Activated CD4-positive, alpha-beta T cell treated with anti-CD3 and anti-CD28 coated beads, Interleukin-2, Interleukin-6, amounts not matched to agents 100 ng/mL and 50 ng/mL, durations not matched to agents 16 hours and 8 hours (primary cell): Measurements from ENCODE around the gene SF3B3.
"Not testable (repeated sequence)": the region's sequence is repeated elsewhere in the genome, so short reads cannot be mapped to it uniquely, and the experiment has no call there.

ENCODE experiments used
- DNase-seq: peaks from one replicate; pipeline ENCODE4 v3.0.0-alpha.2; 2020

SF3B3 gene

DNA sequence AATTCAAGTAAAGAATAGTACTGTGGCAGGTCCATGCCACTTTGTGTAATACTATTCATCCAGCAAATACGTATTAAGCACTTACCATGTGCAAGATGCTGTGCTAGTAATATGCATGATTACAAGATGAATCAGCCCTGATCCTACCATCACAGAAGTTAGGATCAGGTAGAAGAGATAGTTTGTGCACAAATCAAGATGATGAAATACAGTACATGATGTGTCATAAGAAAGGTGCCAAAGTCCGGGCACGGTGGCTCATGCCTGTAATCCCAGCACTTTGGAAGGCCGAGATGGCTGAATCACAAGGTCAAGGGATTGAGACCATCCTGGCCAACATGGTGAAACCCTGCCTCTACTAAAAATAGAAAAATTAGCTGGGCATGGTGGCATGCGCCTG lies 11.2 kb upstream of the SF3B3 start:
- no peak for DNase-seq

DNA sequence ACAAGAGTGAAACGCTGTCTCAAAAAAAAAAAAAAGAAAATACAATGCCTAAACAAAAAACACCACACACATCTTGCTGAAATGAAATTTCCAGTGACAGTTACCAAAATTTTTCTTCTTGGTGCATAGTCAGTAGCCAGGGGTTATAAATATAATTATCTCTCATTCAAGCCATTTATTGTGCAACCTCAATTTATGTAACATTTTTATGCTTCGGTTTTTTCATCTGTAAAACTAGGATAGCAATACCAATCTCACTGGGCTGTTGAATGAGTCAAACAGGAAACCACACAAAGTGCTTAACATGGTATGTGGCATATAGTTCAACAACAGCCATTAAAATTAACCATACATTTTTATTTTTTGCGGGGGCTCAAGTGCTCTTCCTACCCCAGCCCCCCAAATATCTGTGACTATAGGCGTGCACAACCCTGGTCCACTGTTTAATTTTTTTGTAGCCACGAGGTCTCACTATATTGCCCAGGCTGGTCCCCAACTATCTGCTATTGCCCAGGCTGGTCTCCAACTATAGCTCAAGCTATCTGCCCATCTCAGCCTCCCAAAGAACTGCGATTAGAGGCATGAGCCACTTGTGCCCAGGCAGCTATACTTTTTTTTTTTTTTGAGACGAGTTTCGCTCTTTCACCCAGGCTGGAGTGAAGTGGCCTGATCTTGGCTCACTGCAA lies 2.9 kb upstream of the SF3B3 start:
- DNase-seq, result peak; percentile 83

DNA sequence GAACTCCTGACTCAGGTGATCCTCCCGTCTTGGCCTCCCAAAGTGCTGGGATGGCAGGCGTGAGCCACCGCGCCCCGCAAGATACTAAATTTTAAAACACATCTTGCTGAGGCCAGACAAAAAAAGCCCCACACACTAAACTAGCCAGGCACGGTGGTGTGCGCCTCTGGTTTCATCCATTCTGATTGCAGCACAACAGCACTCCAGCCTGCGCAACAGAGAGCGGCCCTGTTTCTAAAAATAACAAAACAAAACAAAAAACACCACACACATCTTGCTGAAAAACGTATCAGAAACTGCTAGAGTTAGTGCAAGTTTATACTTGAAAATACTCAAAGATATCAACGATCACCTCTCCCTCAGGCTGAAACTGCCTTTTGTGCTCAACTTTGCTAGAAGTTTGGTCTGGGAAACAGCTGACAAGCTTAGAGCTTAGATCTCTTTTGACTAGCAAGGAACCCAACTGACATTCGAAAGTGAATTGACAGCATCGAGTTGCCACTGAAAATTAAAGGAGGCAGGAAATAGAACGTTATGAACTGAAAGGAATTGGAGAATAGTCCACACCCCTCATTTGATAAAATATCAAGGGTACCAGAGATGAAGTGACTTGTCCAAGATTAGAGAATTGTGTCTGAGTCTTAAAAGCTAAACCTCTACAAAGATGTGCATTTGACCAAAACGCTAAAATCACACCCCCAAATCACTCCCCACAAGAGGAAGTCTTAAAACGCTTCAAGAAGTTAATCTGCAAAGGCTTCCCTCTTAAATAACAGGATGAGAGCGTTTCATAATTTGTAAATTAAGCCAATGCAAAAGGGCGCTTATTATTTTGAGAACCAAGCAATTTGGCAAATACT lies 1.2 kb upstream of the SF3B3 start:
- peak; percentile 67 for DNase-seq

DNA sequence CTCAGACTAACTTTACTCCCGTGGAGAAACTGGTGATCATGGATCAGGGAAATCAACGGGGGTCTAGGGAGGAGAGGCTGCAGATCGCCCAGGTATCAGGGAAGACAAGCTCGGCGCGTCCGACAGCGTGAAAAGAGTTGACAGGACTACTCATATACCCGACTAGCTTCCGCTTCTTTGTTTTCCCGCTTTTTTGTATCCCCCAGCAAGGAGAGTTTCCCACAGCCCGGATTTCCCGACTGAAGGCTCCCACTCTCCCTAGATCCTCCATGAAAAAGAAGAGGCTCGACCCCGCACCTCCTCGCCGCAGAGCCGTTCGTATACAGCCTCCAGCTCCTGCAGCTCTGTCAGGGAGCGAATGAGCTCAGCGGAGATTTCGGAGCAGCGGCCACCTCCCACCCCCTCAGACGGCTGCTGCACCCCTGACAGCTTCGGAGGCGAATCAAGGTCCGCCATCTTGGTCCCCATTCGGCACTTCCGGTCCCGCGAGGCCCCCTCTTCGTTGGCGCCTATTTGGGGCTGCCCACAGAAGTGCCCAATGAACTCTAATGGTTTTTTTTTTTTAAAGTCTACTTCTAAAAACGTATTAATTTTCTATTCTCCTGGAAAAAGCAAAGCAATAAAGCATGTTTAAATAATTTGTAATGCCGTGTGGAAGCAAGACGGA lies 407 bp upstream of the SF3B3 start, which contains the start of gene COG4:
COG4 (minus strand) TSS at position 479 of the 667 bp plus-strand sequence; CDS start at position 468, 11 bp downstream.
- DNase-seq, result peak; percentile 94

DNA sequence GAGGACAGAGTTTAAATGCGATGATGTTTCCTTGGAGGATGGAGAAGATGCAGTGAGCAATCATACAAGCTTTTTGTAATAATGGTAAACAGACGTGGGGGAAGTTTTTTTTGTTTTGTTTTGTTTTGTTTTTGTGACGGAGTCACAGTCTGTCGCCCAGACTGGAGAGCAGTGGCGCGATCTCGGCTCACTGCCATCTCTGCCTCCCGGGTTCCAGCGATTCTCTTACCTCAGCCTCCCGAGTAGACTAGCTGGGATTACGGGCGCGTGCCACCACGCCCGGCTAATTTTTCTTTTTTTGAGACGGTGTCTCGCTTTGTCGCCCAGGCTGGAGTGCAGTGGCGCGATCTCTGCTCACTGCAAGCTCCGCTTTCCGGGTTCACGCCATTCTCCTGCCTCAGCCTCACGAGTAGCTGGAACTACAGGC lies 796 bp downstream of the SF3B3 start:
- DNase-seq, result peak; percentile 24

DNA sequence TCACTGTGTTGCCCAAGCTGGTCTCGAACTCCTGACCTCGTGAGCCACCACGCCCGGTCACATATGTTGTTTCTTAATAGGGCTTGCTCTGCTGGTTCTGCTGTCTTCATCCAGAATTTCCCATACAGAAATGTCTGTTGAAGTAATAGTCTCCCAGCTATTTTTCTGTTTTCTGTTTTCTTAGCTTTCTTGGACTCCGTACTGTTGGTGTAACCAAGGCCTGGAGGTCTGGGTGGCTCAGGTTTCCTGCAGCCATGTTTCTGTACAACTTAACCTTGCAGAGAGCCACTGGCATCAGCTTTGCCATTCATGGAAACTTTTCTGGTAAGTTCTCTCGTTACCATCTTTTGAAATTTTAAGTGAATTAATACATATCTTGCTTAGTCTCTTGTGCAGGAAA lies 2.8 kb downstream of the SF3B3 start:
- no peak for DNase-seq

DNA sequence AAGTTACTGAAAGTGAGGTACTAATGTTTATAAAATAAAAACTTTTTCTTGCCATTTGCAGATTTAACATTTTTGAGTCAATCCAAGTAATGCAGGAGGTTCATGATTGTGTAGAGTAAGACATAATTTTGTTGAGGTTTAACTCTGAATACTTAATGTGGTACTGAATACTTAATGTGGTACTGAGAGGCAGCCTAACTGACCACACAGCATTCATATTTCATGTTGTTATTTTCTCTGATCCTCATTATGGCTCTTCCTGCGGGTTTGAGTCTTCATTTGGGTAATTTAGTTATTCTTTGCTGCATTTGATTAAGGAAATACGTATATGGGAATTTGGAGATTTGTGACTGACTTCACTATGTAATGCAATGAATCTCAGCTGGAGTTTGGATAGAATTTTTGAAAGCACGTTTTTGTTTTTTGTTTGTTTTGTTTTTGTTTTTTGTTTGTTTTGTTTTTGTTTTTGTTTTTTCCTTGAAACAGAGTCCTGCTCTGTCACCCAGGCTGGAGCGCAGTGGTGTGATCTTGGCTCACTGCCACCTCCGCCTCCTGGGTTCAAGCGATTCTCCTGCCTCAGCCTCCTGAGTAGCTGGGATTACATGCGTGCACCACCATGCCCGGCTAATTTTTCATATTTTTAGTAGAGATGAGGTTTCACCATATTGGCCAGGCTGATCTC lies 3.8 kb downstream of the SF3B3 start:
- DNase-seq, result no peak

DNA sequence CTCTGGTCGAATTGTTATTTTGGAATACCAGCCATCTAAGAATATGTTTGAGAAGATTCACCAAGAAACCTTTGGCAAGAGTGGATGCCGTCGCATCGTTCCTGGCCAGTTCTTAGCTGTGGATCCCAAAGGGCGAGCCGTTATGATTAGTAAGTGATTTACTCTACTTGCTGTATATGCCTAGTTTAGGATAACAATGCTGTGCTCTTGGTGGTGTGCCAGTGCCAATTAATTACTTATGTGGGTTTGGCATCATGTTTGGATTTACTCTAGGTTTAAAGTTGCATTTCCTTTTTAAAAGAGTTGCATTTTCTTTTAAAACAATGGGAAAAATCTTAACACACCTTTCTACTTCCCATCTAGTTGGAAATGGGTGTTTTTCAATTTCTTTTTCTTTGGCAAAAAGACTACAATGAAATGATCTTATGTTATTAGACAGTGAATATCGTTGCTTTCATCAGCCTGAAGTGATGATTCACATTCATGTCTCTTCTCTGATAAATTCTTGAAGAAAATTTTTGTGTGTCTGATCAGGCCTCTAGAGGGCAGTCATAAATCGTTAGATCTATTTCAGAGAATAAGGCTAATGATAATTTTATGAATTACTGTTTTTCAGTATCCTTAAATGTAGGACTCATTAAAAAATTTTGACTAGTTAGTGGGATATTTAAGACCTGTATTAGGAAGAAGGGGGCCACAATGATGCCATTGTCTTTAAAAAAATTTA lies 5.6 kb downstream of the SF3B3 start:
- DNase-seq, result peak; percentile 42

DNA sequence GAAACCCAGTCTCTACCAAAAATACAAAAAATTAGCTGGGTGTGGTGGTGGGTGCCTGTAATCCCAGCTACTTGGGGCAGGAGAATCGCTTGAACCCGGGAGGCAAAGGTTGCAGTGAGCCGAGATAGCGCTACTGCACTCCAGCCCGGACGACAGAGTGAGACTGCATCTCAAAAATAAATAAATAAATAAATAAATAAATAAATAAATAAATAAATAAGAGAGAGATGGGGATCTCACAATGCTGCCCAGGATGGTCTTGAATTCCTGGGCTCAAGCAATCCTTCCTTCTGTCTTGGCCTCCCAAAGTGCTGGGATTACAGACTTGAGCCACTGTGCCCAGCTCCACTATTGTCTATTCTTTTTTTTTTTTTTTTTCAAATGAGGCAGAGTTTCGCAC lies 6.3 kb downstream of the SF3B3 start:
- not testable (repeated sequence) for DNase-seq

DNA sequence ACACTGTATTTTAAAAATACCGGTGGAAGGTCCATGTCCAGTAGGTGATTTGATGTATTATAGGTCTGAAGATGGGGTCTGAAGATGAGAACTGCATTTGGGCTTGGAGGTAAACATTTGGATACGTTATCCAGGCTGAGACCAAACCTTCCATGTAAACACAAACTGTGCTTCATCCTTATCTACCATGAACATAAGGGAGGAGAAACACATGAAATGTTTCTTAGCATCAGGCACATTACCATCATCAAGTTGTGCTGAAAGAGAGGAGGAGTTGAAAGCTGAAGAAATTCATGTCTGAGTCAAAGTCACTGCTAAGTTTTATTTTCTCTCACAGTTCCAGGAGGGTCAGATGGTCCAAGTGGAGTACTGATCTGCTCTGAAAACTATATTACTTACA lies 11.4 kb downstream of the SF3B3 start:
- DNase-seq, result no peak

DNA sequence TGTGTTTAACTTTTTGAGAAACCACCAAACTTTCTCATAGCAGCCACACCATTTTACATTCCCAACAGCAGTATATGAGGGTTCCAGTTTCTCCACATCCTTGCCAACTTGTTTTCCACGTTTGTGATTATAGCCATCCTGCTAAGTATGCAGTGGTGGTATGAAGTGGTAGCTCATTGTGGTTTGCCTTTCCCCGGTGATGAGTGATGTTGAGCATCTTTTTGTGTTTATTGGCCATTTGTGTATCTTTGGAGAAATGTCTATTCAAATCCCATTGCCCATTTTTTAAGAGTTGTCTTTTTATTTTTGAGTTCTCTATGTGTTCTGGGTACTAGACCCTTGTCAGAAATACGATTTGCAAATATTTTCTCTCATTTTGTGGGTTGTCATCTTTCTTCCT lies 17.4 kb downstream of the SF3B3 start:
- no peak for DNase-seq

DNA sequence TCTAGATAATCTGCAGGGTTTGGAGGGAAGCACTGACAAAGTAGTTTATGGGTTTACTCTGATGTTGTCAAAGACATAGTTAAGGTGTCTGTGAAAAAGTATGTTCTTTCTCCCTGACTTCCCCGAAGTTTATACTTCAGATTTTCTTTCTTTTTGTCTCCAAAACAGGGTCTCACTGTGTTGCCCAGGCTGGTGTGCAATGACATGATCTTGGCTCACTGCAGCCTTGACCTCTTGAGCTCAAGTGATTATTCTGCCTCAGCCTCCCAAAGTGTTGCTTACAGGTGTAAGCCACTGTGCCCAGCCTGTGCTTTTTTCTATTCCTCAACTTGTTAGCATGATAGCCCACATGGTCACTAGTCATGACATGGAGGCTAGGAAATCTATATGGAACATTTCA lies 20.9 kb downstream of the SF3B3 start:
- no peak for DNase-seq

DNA sequence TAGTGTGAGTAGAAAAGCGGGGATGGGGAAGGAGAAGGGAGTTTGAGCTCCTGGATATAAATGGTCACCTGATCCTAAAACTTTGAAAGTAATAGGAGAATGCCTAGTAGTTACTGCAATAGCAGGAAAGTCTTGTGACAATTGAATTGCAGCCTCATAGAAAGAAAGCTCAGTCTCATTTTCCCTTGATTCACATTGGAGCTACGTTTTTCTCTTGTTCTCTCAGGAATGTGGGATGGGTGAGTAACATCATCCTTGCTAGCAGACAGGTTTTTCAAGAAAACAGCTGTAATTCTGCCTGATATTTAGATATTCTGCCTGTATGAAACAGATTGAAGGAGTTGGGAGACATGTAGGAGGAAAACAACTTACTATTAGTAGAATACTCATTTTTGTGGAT lies 25.3 kb downstream of the SF3B3 start:
- no peak for DNase-seq

DNA sequence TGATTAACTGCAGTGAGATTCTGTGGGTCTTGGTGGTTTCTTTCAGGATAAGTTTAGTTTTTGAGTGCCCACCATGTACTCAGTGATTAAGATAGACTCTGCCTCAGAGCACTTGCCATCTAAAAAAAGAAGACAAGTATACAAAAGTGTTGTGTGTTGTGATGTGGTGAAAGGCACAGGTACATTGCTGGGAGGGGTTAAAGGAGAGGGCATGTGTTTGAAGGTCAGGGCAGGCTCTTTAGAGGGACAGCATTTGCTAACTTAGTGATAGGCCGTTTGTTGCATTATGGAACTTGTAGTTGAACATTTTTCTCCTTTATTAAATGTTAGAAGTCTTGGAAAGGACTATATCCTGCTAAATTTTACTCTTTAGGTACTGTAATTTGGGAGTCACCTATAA lies 26.5 kb downstream of the SF3B3 start:
- no peak for DNase-seq

DNA sequence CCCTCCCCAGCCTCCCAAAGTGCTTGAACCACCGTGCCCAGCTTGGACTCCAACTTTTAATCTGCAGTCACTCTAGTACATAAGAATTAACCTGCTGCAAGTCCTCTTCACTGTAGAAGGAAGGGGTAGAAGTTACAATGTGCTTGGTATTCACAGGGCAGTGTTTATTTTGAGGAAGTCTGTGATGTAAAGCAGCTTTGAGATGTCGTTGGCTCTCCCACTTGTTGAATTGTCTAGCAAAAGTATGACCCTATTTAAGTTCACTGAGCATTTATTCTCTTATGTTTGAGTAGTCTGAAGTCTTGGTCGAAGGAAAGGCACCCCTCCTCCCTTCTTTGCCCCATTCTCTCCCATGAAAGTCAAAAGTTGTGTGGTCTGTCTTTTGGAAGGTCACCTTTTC lies 28.2 kb downstream of the SF3B3 start:
- DNase-seq, result no peak

DNA sequence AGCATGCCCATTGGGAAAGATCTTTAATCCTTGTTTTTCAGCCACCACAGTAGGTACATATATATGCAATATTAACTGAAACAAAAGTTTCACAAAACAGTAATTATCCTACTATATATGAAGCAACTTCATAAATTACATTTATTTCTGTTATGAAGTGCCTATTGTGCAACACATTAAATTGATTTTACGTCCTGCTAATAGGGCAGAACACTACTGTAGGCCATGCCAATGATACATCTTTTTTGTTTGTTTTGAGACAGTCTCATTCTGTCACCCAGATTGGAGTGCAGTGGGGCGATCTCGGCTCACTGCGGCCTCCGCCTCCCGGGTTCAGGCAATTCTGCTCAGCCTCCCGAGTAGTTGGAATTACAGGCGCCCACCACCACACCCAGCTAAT lies 29.1 kb downstream of the SF3B3 start:
- DNase-seq, result no peak

DNA sequence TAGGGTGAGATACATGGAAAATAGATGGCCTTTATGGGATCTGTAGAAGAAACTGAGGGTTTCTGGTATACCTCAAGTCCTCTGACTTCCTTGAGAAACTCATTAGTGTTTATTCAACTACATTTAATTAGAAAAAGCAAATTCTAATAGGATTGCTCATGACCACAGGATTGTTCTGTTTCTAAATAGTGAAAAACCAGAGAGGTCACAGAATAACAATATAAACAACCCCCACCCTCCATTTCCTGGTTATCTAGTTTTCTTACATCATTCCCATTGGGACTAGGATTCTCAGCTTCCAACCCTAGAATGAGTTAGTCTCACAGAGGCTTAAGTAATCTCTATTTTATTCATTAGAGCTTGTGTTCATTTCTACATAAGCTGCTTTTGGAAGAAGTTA lies 30.0 kb downstream of the SF3B3 start:
- DNase-seq, result no peak

DNA sequence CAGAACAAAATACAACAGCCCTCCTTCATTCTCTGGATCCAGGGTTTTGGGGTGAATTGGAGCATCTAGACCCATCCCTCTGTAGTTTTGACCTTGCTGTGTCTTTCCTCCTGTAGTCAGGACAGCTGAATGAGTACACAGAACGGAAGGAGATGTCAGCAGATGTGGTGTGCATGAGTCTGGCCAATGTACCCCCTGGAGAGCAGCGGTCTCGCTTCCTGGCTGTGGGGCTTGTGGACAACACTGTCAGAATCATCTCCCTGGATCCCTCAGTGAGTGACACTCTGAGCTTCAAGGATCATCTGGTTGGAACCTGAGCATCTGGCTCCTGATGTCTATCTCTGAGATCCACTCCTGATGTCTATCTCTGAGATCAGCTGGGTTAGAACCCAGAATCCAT lies 32.4 kb downstream of the SF3B3 start:
- no peak for DNase-seq

DNA sequence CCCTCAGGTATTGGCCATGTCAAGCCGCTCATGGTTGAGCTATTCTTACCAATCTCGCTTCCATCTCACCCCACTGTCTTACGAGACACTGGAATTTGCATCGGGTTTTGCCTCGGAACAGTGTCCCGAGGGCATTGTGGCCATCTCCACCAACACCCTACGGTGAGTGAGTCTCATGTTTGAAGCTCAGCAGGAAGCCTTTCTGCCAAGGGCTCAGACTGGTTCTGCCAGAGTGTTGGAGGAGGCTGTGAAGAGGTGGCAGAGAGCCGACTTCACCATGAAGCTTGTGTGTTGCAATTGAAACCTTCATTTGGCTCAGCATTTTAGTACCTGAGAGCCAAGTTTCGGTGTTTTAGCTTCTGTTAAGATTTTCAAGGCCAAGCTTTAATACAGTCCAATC lies 38.0 kb downstream of the SF3B3 start:
- no peak for DNase-seq

DNA sequence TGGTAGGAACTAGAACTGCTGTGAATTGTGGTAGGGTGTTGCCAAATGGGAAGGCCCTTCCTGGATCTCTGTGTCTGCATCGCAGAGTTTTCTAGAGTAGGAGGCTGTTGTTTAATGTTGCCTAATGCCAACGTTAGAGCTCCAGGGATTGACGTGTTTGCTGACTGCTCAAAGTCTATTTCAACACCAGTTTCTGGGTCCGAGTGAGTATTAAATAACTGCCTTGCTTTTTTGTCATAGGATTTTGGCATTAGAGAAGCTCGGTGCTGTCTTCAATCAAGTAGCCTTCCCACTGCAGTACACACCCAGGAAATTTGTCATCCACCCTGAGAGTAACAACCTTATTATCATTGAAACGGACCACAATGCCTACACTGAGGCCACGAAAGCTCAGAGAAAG lies 40.0 kb downstream of the SF3B3 start:
- no peak for DNase-seq

DNA sequence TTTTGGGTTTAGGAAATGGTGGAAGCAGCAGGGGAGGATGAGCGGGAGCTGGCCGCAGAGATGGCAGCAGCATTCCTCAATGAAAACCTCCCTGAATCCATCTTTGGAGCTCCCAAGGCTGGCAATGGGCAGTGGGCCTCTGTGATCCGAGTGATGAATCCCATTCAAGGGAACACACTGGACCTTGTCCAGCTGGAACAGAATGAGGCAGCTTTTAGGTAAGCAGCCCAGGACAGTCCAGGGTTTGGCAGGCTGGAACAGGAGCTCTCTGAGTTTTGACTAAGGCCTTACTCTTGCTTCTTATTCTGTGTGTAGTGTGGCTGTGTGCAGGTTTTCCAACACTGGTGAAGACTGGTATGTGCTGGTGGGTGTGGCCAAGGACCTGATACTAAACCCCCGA lies 41.4 kb downstream of the SF3B3 start:
- DNase-seq, result no peak

DNA sequence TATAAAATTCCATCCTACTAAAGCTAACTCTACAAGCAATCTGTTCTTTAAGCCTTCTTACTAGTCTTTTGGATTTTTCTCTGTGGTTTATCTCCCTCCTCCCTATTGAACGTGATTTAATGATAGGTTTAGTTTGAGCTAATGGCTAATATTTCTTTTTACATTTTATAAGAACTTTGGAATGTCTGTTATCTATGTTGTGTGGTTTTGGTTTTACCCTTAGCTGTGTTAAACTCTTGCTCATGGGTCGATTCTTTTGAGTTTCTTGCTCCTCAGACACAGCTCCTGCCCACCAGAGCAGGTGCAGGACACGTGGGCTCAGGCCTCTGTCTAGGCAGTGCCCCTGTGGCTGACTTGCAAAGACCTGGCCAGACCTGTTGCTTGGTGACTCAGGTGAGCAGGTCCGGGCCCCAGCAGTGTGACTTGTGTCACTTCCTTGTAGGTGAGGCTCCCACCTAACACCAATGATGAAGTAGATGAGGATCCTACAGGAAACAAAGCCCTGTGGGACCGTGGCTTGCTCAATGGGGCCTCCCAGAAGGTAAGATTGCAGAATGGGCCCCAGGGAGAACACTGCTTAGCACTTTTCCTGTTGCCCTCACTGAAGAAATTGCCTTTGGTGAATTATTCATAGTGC lies 45.1 kb downstream of the SF3B3 start:
- no peak for DNase-seq
